Transverse colon (tissue), 4 donors: ENCODE data around the gene GMPR.

Experiments used
- POLR2A ChIP-seq: fragments of 450-650 bp; IDR thresholded peaks from one replicate; pipeline ENCODE4 v1.6.1; 2016; ENCODE audit warnings: antibody characterized with exemption, mild to moderate bottlenecking, moderate library complexity
- POLR2AphosphoS5 ChIP-seq, 3 donors: sonication (generic); formaldehyde crosslinking; IDR thresholded peaks; one replicate each; pipeline ENCODE4 v1.6.1; 2016; ENCODE audit warnings: antibody characterized with exemption in 3 of 3
- TF ChIP-seq, protein P1 (sequence below), 5 experiments: fragments of 200-600 bp in 3 of 5; fragments of 450-650 bp in 2 of 5; sonication (generic) in 3 of 5; IDR thresholded peaks; 1 replicate in 2 of 5; 2 replicates in 3 of 5; pipeline ENCODE4 v1.5.1; 2016 to 2017; ENCODE audit warnings: antibody characterized with exemption in 5 of 5, inconsistent platforms in 3 of 5, mild to moderate bottlenecking in 2 of 5, moderate library complexity in 1 of 5

DNA sequence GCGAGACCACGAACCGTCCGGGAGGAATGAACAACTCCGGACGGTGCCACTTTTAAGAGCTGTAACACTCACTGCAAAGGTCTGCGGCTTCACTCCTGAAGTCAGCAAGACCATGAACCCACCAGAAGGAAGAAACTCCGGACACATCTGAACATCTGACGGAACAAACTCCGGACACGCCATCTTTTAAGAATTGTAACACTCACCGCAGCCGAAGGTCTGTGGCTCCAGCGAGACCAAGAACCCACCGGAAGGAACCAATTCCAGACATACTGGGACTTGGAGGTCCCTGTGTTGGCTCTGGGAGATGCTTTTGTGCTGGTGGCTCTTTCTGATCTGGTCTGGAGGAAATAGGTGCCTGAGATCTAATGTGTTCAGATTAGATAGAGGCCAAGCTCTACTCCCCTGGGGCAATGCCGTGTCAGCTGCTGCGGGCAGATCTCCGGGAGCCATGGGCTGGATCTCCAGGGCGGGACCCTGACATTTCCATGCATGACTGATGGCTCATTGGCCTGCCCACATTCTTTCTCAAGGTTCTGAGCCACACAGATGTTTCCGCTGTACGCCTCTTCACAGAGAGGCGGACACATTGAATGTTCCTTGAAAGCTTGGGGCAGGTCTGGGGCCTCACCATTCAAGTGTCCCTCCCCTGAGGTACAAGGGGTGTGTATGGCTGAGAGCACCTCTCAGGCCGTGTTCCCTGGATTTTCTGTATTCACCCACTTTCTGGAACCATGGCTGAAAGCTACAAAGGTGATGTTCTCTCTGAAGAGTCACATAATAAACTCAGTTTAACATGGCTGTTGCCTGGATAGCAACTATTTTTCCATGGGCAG is 29.3 kb downstream of the GMPR start:
- TF ChIP-seq POLR2AphosphoS5 (IDR thresholded peaks at IDR 0.05) (no peak), POLR2A (no peak)
- TF ChIP-seq, protein P1, sequence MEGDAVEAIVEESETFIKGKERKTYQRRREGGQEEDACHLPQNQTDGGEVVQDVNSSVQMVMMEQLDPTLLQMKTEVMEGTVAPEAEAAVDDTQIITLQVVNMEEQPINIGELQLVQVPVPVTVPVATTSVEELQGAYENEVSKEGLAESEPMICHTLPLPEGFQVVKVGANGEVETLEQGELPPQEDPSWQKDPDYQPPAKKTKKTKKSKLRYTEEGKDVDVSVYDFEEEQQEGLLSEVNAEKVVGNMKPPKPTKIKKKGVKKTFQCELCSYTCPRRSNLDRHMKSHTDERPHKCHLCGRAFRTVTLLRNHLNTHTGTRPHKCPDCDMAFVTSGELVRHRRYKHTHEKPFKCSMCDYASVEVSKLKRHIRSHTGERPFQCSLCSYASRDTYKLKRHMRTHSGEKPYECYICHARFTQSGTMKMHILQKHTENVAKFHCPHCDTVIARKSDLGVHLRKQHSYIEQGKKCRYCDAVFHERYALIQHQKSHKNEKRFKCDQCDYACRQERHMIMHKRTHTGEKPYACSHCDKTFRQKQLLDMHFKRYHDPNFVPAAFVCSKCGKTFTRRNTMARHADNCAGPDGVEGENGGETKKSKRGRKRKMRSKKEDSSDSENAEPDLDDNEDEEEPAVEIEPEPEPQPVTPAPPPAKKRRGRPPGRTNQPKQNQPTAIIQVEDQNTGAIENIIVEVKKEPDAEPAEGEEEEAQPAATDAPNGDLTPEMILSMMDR (IDR thresholded peaks at IDR 0.05) = no peak
